WTC11 (cell line): ENCODE measurements around the gene OXSR1. TPM values are rescaled to one million over a fixed set of nuclear protein-coding genes. Genes with fewer than 3 reads are reported as not detected.
A peak's percentile ranks its signal among the peaks of the same experiment; 100 is the strongest.

ENCODE experiments used
- ATAC-seq: fragments of 200-7000 bp; cut with Tn5 transposase; 2 replicates; pipeline ENCODE4 v1.10.0; 2021; ENCODE audit warnings: mild to moderate bottlenecking, moderate library complexity
- CTCF ChIA-PET: fragments of 300-600 bp; sonication (Branson Sonifier 250); formaldehyde crosslinking; loops from one replicate; lab custom pipeline; 2021; ENCODE audit warnings: antibody characterized with exemption; lab: Charles Lee
- POLR2A ChIA-PET: fragments of 350-600 bp; sonication (Branson Sonifier 250); formaldehyde crosslinking; loops from one replicate; lab custom pipeline; 2021; ENCODE audit warnings: antibody characterized with exemption; lab: Charles Lee
- DNase-seq: peaks from one replicate; pipeline ENCODE4 v3.0.0; 2021; ENCODE audit warnings: low spot score
- H3K27ac Mint-ChIP-seq: 2 replicates; pipeline ENCODE4 v1.8.0; 2021; ENCODE audit warnings: mixed read lengths
- H3K27me3 Mint-ChIP-seq: 2 replicates; pipeline ENCODE4 v1.8.0; 2021; ENCODE audit warnings: low read depth, mild to moderate bottlenecking, moderate library complexity, mixed read lengths
- H3K36me3 Mint-ChIP-seq: 2 replicates; pipeline ENCODE4 v1.8.0; 2021; ENCODE audit warnings: mixed read lengths
- H3K4me1 Mint-ChIP-seq: 2 replicates; pipeline ENCODE4 v1.8.0; 2022; ENCODE audit warnings: mixed read lengths
- H3K4me3 Mint-ChIP-seq: 2 replicates; pipeline ENCODE4 v1.8.0; 2021; ENCODE audit warnings: mild to moderate bottlenecking, moderate library complexity, mixed read lengths
- H3K9me3 Mint-ChIP-seq: 2 replicates; pipeline ENCODE4 v1.8.0; 2021; ENCODE audit warnings: mixed read lengths
- CDX4 ChIP-seq: fragments of 250-450 bp; sonication (Bioruptor Pico); IDR thresholded peaks from 2 replicates; pipeline ENCODE4 v1.9.0; 2021; ENCODE audit warnings: moderate library complexity, mild to moderate bottlenecking, inconsistent platforms, borderline replicate concordance
- CTCF ChIP-seq: fragments of 200-600 bp; IDR thresholded peaks from 2 replicates; pipeline ENCODE4 v1.8.0; 2022; ENCODE audit warnings: antibody characterized with exemption
- FOXK1 ChIP-seq: sonication (generic); formaldehyde crosslinking; IDR thresholded peaks from 2 replicates; pipeline ENCODE4 v1.8.0; 2022; ENCODE audit warnings: mild to moderate bottlenecking, moderate library complexity, missing genetic modification reagents
- FOXP1 ChIP-seq: sonication (generic); formaldehyde crosslinking; IDR thresholded peaks from 2 replicates; pipeline ENCODE4 v1.8.0; 2022; ENCODE audit warnings: missing genetic modification reagents, mild to moderate bottlenecking, moderate library complexity, borderline replicate concordance
- MLX ChIP-seq: sonication (generic); formaldehyde crosslinking; IDR thresholded peaks from 2 replicates; pipeline ENCODE4 v1.8.1; 2023; ENCODE audit warnings: mild to moderate bottlenecking, missing genetic modification reagents, moderate library complexity
- MYBL2 ChIP-seq: sonication (generic); formaldehyde crosslinking; IDR thresholded peaks from 2 replicates; pipeline ENCODE4 v1.8.1; 2023; ENCODE audit warnings: mild to moderate bottlenecking, moderate library complexity, missing genetic modification reagents
- NFE2L1 ChIP-seq: sonication (generic); formaldehyde crosslinking; IDR thresholded peaks from 2 replicates; pipeline ENCODE4 v1.8.1; 2023; ENCODE audit warnings: missing genetic modification reagents
- NR1H2 ChIP-seq: sonication (generic); formaldehyde crosslinking; IDR thresholded peaks from 2 replicates; pipeline ENCODE4 v1.9.0; 2021; ENCODE audit warnings: mild to moderate bottlenecking, moderate library complexity, missing genetic modification reagents
- NR2C2 ChIP-seq: sonication (generic); formaldehyde crosslinking; IDR thresholded peaks from 2 replicates; pipeline ENCODE4 v1.8.0; 2022; ENCODE audit warnings: mild to moderate bottlenecking, missing genetic modification reagents
- NR3C1 ChIP-seq: sonication (generic); formaldehyde crosslinking; conservative IDR thresholded peaks from 2 replicates; pipeline ENCODE4 v1.8.1; 2023; ENCODE audit warnings: low read depth, mild to moderate bottlenecking, missing genetic modification reagents
- SP1 ChIP-seq: sonication (generic); formaldehyde crosslinking; conservative IDR thresholded peaks from 2 replicates; pipeline ENCODE4 v1.8.1; 2022; ENCODE audit warnings: missing genetic modification reagents
- TP53 ChIP-seq: sonication (generic); formaldehyde crosslinking; IDR thresholded peaks from 2 replicates; pipeline ENCODE4 v1.8.1; 2023; ENCODE audit warnings: mild to moderate bottlenecking, missing genetic modification reagents
- ZBTB43 ChIP-seq: sonication (generic); formaldehyde crosslinking; IDR thresholded peaks from 2 replicates; pipeline ENCODE4 v1.8.1; 2023; ENCODE audit warnings: mild to moderate bottlenecking, missing genetic modification reagents
- ZNF425 ChIP-seq: fragments of 250-450 bp; sonication (Bioruptor Pico); conservative IDR thresholded peaks from 2 replicates; pipeline ENCODE4 v1.9.0; 2021; ENCODE audit warnings: mild to moderate bottlenecking
- total RNA-seq: library from RNA; stranded (reverse); gene quantifications from 3 replicates; pipeline ENCODE4 v1.2.3, GENCODE V29; 2021
- TF ChIP-seq, protein P1 (sequence below): sonication (generic); formaldehyde crosslinking; IDR thresholded peaks from 2 replicates; pipeline ENCODE4 v1.8.0; 2022; ENCODE audit warnings: mild to moderate bottlenecking, missing genetic modification reagents

The OXSR1 gene
- total RNA-seq, 1 experiment from 2014 or later = 50.6 TPM

DNA sequence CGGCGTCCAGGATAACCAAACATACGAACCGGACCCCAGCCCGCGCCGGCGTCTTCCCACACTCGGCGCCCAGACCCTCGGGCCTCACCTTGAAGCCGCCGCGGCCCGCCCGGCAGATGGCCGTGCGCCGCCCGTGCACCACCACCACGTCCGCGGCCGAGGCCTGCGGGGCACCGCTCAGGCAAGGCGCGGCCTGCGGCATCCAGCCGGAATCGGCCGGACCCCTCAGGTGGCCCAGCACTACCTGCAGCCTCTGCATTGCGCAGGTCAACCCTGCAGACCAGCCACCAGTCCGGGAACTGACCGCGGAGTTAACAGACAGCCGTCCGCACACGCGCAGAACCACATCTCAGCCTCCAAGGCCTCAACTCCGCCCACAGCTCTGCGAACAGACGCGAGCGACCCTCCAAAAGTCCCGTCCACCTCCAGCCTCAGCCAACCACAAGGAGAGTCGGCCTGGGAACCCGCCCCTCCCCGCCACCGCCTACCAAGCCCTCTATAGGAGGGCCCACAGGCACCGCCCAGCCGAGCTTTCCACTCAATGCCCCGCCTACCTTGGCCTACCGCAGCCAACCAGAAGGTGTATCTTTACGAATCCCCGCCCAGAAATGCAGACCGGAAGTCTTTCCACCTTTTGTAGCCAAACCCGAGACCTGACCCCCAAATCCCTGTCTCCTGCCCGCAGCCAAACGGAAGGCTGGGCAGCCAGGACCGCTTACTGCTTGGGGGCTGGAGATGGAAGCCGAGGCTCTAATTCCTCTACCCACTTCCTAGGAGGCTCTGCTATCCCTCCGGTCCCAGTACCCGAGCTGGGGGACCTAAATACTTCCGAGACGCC lies 28.3 kb upstream of the OXSR1 start, which contains the start of gene ACAA1 (continued):
- TF ChIP-seq ZNF425 (CRISPR knock-in tag) (no peak), MLX (CRISPR knock-in tag) (0 out of 2 replicates have a peak, but pooled peaks have one; percentile 8)

DNA sequence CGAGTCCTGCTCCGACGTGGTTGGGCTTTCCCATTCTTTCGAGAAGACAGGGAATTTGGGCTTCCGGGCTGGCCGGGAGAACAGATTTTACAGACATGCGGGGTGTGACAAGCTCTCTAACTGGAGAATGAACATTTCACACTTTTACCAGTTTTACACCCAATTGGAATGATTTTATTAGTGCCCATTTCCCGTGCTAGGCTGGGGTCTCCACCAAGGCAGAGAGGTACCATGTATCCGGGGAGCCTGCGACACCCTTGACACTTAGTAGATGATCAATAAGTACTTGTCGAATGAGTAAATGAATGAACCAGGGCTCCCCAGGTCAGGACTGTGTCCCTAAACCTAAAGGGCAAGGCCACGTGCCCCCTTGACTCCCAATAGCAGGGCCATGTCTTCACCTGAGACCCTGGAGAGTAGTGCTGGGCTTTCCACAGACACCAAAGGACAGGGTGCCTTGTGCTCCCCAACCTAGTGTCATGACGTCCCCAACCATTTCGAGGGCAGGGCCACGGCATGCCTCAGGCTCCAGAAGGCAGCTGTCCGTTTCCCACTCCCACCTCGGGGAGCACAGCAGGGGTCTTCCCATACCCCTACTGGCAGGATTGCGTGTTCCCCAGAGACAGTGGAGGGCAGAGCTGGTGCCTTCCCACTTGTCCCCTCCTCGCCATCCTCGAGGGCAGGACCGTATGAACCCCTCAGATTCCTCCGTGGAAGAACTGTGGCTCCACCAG lies 27.6 kb upstream of the OXSR1 start:
- H3K4me1 Mint-ChIP-seq = peaks cover 37% of the 10 kb centered on the region
- H3K4me3 Mint-ChIP-seq = peak overlapping the region; percentile 88
- no peak for ATAC-seq

DNA sequence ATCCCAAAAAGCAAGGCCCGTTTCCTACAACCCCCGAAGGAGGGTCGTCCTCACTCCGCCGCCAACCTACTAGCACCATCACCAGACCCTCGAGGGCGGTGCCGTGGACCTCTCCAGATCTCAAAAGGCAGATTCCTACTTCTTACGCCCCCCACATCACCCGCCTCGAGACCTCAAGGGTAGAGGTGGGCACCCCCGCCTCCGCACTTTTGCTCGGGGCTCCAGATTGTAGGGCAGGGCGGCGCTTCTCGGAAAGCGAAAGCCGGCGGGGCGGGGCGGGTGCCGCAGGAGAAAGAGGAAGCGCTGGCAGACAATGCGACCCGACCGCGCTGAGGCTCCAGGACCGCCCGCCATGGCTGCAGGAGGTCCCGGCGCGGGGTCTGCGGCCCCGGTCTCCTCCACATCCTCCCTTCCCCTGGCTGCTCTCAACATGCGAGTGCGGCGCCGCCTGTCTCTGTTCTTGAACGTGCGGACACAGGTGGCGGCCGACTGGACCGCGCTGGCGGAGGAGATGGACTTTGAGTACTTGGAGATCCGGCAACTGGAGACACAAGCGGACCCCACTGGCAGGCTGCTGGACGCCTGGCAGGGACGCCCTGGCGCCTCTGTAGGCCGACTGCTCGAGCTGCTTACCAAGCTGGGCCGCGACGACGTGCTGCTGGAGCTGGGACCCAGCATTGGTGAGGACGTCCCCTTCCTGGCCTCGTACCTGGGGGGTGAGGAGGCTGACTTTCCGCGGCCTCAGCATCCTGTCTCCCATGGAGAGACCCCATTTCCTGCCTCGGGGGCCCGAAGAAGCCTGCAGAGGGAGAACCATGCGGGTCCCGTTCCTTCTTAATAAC lies 26.8 kb upstream of the OXSR1 start, which contains the start of gene MYD88:
Gene MYD88 (plus strand): TSS at position 313 of the 842 bp plus-strand sequence. CDS start 40 bp downstream, at position 353.
- peak within 1 kb of the TSS; percentile 88 for H3K4me3 Mint-ChIP-seq
- TF ChIP-seq TP53 (CRISPR knock-in tag) (no peak; the same call in 1 of the 2 replicates), MLX (CRISPR knock-in tag) (0 out of 2 replicates have a peak, but pooled peaks have one; percentile 17), NFE2L1 (CRISPR knock-in tag) (peak; percentile 60; the same call in 1 of the 2 replicates), FOXP1 (CRISPR knock-in tag) (peak; percentile 83; the same call in 1 of the 2 replicates), CTCF (no peak), MYBL2 (CRISPR knock-in tag) (0 out of 2 replicates have a peak, but pooled peaks have one; percentile 66), ZBTB43 (CRISPR knock-in tag) (peak; percentile 83), NR3C1 (CRISPR knock-in tag) (no peak), SP1 (peak; percentile 61)
- TF ChIP-seq, protein P1, sequence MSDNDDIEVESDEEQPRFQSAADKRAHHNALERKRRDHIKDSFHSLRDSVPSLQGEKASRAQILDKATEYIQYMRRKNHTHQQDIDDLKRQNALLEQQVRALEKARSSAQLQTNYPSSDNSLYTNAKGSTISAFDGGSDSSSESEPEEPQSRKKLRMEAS = peak; percentile 78
- ATAC-seq (peak; percentile 4), DNase-seq (peak; percentile 77)
- CTCF ChIA-PET = interaction anchor here (1.7 to 2.6 kb wide), 2 partner anchors 26 to 137 kb away, joined by 4 to 24 read pairs; partner anchors contain the start of gene OXSR1
- peak within 1 kb of the TSS; percentile 89 for H3K27ac Mint-ChIP-seq
- peaks cover 37% of the 10 kb centered on the region for H3K4me1 Mint-ChIP-seq
- H3K27me3 Mint-ChIP-seq = no peaks in the 10 kb centered on the region
- H3K9me3 Mint-ChIP-seq = no peaks in the 10 kb centered on the region
- H3K36me3 Mint-ChIP-seq = peaks cover 18% of the 10 kb centered on the region
- POLR2A ChIA-PET = no interaction called here

More for the DNA sequence above, 27.6 kb upstream of the OXSR1 start:
- ChIA-PET CTCF (interaction anchor here (1.0 to 2.6 kb wide), 9 partner anchors 19 to 358 kb away, joined by 3 to 24 read pairs (median 4); partner anchors contain the start of genes EXOG, OXSR1 and XYLB), POLR2A (interaction anchor here (0.6 to 2.1 kb wide), 11 partner anchors 8 to 1132 kb away, joined by 3 to 31 read pairs (median 4); partner anchors contain the start of genes OXSR1, PLCD1 and XYLB)
- TF ChIP-seq MYBL2 (CRISPR knock-in tag) (no peak), FOXK1 (CRISPR knock-in tag) (0 out of 2 replicates have a peak, but pooled peaks have one; percentile 3), NR1H2 (CRISPR knock-in tag) (no peak), CDX4 (CRISPR knock-in tag) (no peak), NR3C1 (CRISPR knock-in tag) (no peak), NR2C2 (CRISPR knock-in tag) (no peak)
- peak overlapping the region; percentile 89 for H3K27ac Mint-ChIP-seq
- DNase-seq = peak; percentile 52
- H3K9me3 Mint-ChIP-seq = no peaks in the 10 kb centered on the region
- H3K27me3 Mint-ChIP-seq = no peaks in the 10 kb centered on the region
- H3K36me3 Mint-ChIP-seq = peaks cover 18% of the 10 kb centered on the region
